ENCODE data around the gene XRCC2.
"Not testable (repeated sequence)": the region's sequence is repeated elsewhere in the genome, so short reads cannot be mapped to it uniquely, and the experiment has no call there.

XRCC2 gene

GRCh38 chr7:152646579-152646978, 29.4 kb downstream of the XRCC2 start:
- H3K36me3 Mint-ChIP-seq (ENCODE audit: low read depth), result peaks cover 33% of the 10 kb centered on the region
- H3K4me3 Mint-ChIP-seq; H3K4me1 Mint-ChIP-seq (ENCODE audit: low read depth); H3K27ac Mint-ChIP-seq; H3K9me3 Mint-ChIP-seq; H3K27me3 Mint-ChIP-seq (ENCODE audit: low read depth): not testable (repeated sequence)

GRCh38 chr7:152643979-152644559, 31.9 kb downstream of the XRCC2 start:
- Mint-ChIP-seq H3K4me3 (no peak overlapping the region), H3K4me1 (ENCODE audit: low read depth) (no peaks in the 10 kb centered on the region), H3K27me3 (ENCODE audit: low read depth) (no peaks in the 10 kb centered on the region), H3K27ac (no peak overlapping the region), H3K36me3 (ENCODE audit: low read depth) (peaks cover 27% of the 10 kb centered on the region), H3K9me3 (peaks cover 10% of the 10 kb centered on the region)

GRCh38 chr7:152641384-152641783, 34.6 kb downstream of the XRCC2 start:
- no peaks in the 10 kb centered on the region for H3K9me3 Mint-ChIP-seq
- H3K27me3 Mint-ChIP-seq (ENCODE audit: low read depth), result no peaks in the 10 kb centered on the region
- H3K27ac Mint-ChIP-seq, result no peak overlapping the region
- peaks cover 8% of the 10 kb centered on the region for H3K36me3 Mint-ChIP-seq (ENCODE audit: low read depth)
- H3K4me3 Mint-ChIP-seq, result no peak overlapping the region
- H3K4me1 Mint-ChIP-seq (ENCODE audit: low read depth), result no peaks in the 10 kb centered on the region

GRCh38 chr7:152640829-152641228, 35.1 kb downstream of the XRCC2 start:
- Mint-ChIP-seq H3K4me3 (no peak overlapping the region), H3K36me3 (ENCODE audit: low read depth) (peaks cover 4% of the 10 kb centered on the region), H3K27ac (no peak overlapping the region), H3K27me3 (ENCODE audit: low read depth) (no peaks in the 10 kb centered on the region), H3K9me3 (no peaks in the 10 kb centered on the region), H3K4me1 (ENCODE audit: low read depth) (no peaks in the 10 kb centered on the region)

GRCh38 chr7:152637920-152638580, 37.9 kb downstream of the XRCC2 start:
- Mint-ChIP-seq H3K27ac (no peak overlapping the region), H3K36me3 (ENCODE audit: low read depth) (no peaks in the 10 kb centered on the region), H3K27me3 (ENCODE audit: low read depth) (no peaks in the 10 kb centered on the region), H3K4me3 (no peak overlapping the region), H3K9me3 (no peaks in the 10 kb centered on the region), H3K4me1 (ENCODE audit: low read depth) (no peaks in the 10 kb centered on the region)

- no peaks in the 10 kb centered on the region for H3K27me3 Mint-ChIP-seq (ENCODE audit: low read depth)
- no peak overlapping the region for H3K4me3 Mint-ChIP-seq
- no peaks in the 10 kb centered on the region for H3K36me3 Mint-ChIP-seq (ENCODE audit: low read depth)
- no peaks in the 10 kb centered on the region for H3K9me3 Mint-ChIP-seq
- H3K4me1 Mint-ChIP-seq (ENCODE audit: low read depth), result no peaks in the 10 kb centered on the region
- H3K27ac Mint-ChIP-seq, result no peak overlapping the region
These were observed 38.8 kb downstream of the XRCC2 start for GRCh38 chr7:152637161-152637560.

- H3K27me3 Mint-ChIP-seq (ENCODE audit: low read depth), result no peaks in the 10 kb centered on the region
- H3K27ac Mint-ChIP-seq, result no peak overlapping the region
- H3K4me3 Mint-ChIP-seq, result no peak overlapping the region
- no peaks in the 10 kb centered on the region for H3K4me1 Mint-ChIP-seq (ENCODE audit: low read depth)
- no peaks in the 10 kb centered on the region for H3K36me3 Mint-ChIP-seq (ENCODE audit: low read depth)
- no peaks in the 10 kb centered on the region for H3K9me3 Mint-ChIP-seq
These were observed 39.5 kb downstream of the XRCC2 start for GRCh38 chr7:152636441-152636840.

GRCh38 chr7:152633504-152633903, 42.4 kb downstream of the XRCC2 start:
- Mint-ChIP-seq H3K27ac (no peak overlapping the region), H3K36me3 (ENCODE audit: low read depth) (no peaks in the 10 kb centered on the region), H3K27me3 (ENCODE audit: low read depth) (no peaks in the 10 kb centered on the region)

GRCh38 chr7:152633072-152633471, 42.9 kb downstream of the XRCC2 start:
- no peaks in the 10 kb centered on the region for H3K4me1 Mint-ChIP-seq (ENCODE audit: low read depth)
- H3K4me3 Mint-ChIP-seq, result no peak overlapping the region
- H3K27me3 Mint-ChIP-seq (ENCODE audit: low read depth), result no peaks in the 10 kb centered on the region
- H3K36me3 Mint-ChIP-seq (ENCODE audit: low read depth), result no peaks in the 10 kb centered on the region
- no peaks in the 10 kb centered on the region for H3K9me3 Mint-ChIP-seq
- H3K27ac Mint-ChIP-seq, result no peak overlapping the region

More at GRCh38 chr7:152633504-152633903, 42.4 kb downstream of the XRCC2 start:
- H3K9me3 Mint-ChIP-seq, result no peaks in the 10 kb centered on the region
- H3K4me1 Mint-ChIP-seq (ENCODE audit: low read depth), result no peaks in the 10 kb centered on the region
- no peak overlapping the region for H3K4me3 Mint-ChIP-seq

GRCh38 chr7:152628772-152629171, 47.2 kb downstream of the XRCC2 start:
- H3K4me3 Mint-ChIP-seq; H3K9me3 Mint-ChIP-seq; H3K4me1 Mint-ChIP-seq (ENCODE audit: low read depth); H3K36me3 Mint-ChIP-seq (ENCODE audit: low read depth); H3K27ac Mint-ChIP-seq; H3K27me3 Mint-ChIP-seq (ENCODE audit: low read depth): not testable (repeated sequence)

- Mint-ChIP-seq H3K9me3 (peaks cover 4% of the 10 kb centered on the region), H3K27me3 (ENCODE audit: low read depth) (no peaks in the 10 kb centered on the region), H3K4me3 (no peak overlapping the region), H3K27ac (no peak overlapping the region), H3K4me1 (ENCODE audit: low read depth) (no peaks in the 10 kb centered on the region), H3K36me3 (ENCODE audit: low read depth) (no peaks in the 10 kb centered on the region)
These were observed 51.7 kb downstream of the XRCC2 start for GRCh38 chr7:152624228-152624627.

GRCh38 chr7:152621426-152621825, 54.5 kb downstream of the XRCC2 start:
- H3K4me1 Mint-ChIP-seq (ENCODE audit: low read depth), result no peaks in the 10 kb centered on the region
- no peaks in the 10 kb centered on the region for H3K36me3 Mint-ChIP-seq (ENCODE audit: low read depth)
- no peaks in the 10 kb centered on the region for H3K27me3 Mint-ChIP-seq (ENCODE audit: low read depth)
- H3K27ac Mint-ChIP-seq, result no peak overlapping the region
- H3K9me3 Mint-ChIP-seq, result peaks cover 4% of the 10 kb centered on the region
- H3K4me3 Mint-ChIP-seq, result no peak overlapping the region

GRCh38 chr7:152619027-152619739, 56.8 kb downstream of the XRCC2 start:
- peaks cover 4% of the 10 kb centered on the region for H3K9me3 Mint-ChIP-seq
- no peaks in the 10 kb centered on the region for H3K4me1 Mint-ChIP-seq (ENCODE audit: low read depth)
- no peak overlapping the region for H3K27ac Mint-ChIP-seq
- H3K27me3 Mint-ChIP-seq (ENCODE audit: low read depth), result no peaks in the 10 kb centered on the region
- H3K4me3 Mint-ChIP-seq, result no peak overlapping the region
- no peaks in the 10 kb centered on the region for H3K36me3 Mint-ChIP-seq (ENCODE audit: low read depth)

- no peaks in the 10 kb centered on the region for H3K27me3 Mint-ChIP-seq (ENCODE audit: low read depth)
These were observed 57.5 kb downstream of the XRCC2 start for GRCh38 chr7:152618427-152618826.

GRCh38 chr7:152617056-152617455, 58.9 kb downstream of the XRCC2 start:
- no peak overlapping the region for H3K4me3 Mint-ChIP-seq
- H3K27ac Mint-ChIP-seq, result no peak overlapping the region
- no peaks in the 10 kb centered on the region for H3K36me3 Mint-ChIP-seq (ENCODE audit: low read depth)
- H3K9me3 Mint-ChIP-seq, result peaks cover 12% of the 10 kb centered on the region
- no peaks in the 10 kb centered on the region for H3K4me1 Mint-ChIP-seq (ENCODE audit: low read depth)
- H3K27me3 Mint-ChIP-seq (ENCODE audit: low read depth), result no peaks in the 10 kb centered on the region

More at GRCh38 chr7:152618427-152618826, 57.5 kb downstream of the XRCC2 start:
- H3K9me3 Mint-ChIP-seq, result peaks cover 4% of the 10 kb centered on the region
- H3K36me3 Mint-ChIP-seq (ENCODE audit: low read depth), result no peaks in the 10 kb centered on the region
- H3K27ac Mint-ChIP-seq, result no peak overlapping the region
- no peaks in the 10 kb centered on the region for H3K4me1 Mint-ChIP-seq (ENCODE audit: low read depth)
- H3K4me3 Mint-ChIP-seq, result no peak overlapping the region
